ENCODE data around the gene KRT15. TPM values are rescaled to one million over a fixed set of nuclear protein-coding genes. Genes with fewer than 3 reads are reported as not detected.

KRT15 gene
- total RNA-seq, 1 donor from 2014 or later = not detected

- DNase-seq = no peak
- Histone ChIP-seq H3K27me3 (ENCODE audit: low read depth) (peaks cover 79% of the 10 kb centered on the region), H3K4me3 (peak overlapping the region; percentile 48), H3K4me1 (peaks cover 17% of the 10 kb centered on the region), H3K27ac (replicated peaks) (no peak overlapping the region), H3K9me3 (replicated peaks) (peaks cover 6% of the 10 kb centered on the region), H3K36me3 (no peaks in the 10 kb centered on the region)
- no peak for TF ChIP-seq CTCF (IDR thresholded peaks at IDR 0.05; ENCODE audit: borderline replicate concordance)
- intact Hi-C loops (cut with micrococcal nuclease) = no loop called here
Measured at GRCh38 chr17:41547921-41548843, 29.5 kb upstream of the KRT15 start.

- Histone ChIP-seq H3K4me1 (peaks cover 17% of the 10 kb centered on the region), H3K9me3 (replicated peaks) (peaks cover 6% of the 10 kb centered on the region), H3K27ac (replicated peaks) (no peak overlapping the region), H3K36me3 (no peaks in the 10 kb centered on the region), H3K27me3 (ENCODE audit: low read depth) (peaks cover 77% of the 10 kb centered on the region), H3K4me3 (no peak overlapping the region)
- no peak for TF ChIP-seq CTCF (IDR thresholded peaks at IDR 0.05; ENCODE audit: borderline replicate concordance)
- DNase-seq = no peak
- intact Hi-C loops (cut with micrococcal nuclease) = no loop called here
Measured at GRCh38 chr17:41547378-41547841, 28.7 kb upstream of the KRT15 start.

- DNase-seq = no peak
- Histone ChIP-seq H3K4me3 (no peak overlapping the region), H3K27me3 (ENCODE audit: low read depth) (peaks cover 76% of the 10 kb centered on the region), H3K9me3 (replicated peaks) (peaks cover 6% of the 10 kb centered on the region), H3K4me1 (peaks cover 17% of the 10 kb centered on the region), H3K27ac (replicated peaks) (no peak overlapping the region), H3K36me3 (no peaks in the 10 kb centered on the region)
- intact Hi-C loops (cut with micrococcal nuclease) = no loop called here
- no peak for TF ChIP-seq CTCF (IDR thresholded peaks at IDR 0.05; ENCODE audit: borderline replicate concordance)
Measured at GRCh38 chr17:41546819-41547218, 28.1 kb upstream of the KRT15 start.

GRCh38 chr17:41545829-41546410 is 27.2 kb upstream of the KRT15 start:
- H3K27me3 ChIP-seq (ENCODE audit: low read depth) = peaks cover 76% of the 10 kb centered on the region
- no peak overlapping the region for H3K4me3 ChIP-seq
- no peak for TF ChIP-seq CTCF (IDR thresholded peaks at IDR 0.05; ENCODE audit: borderline replicate concordance)
- no peaks in the 10 kb centered on the region for H3K36me3 ChIP-seq
- intact Hi-C loops (cut with micrococcal nuclease) = no loop called here
- peaks cover 6% of the 10 kb centered on the region for H3K9me3 ChIP-seq (replicated peaks)
- no peak for DNase-seq
- H3K27ac ChIP-seq (replicated peaks) = no peak overlapping the region
- peaks cover 17% of the 10 kb centered on the region for H3K4me1 ChIP-seq

- H3K4me1 ChIP-seq = peaks cover 17% of the 10 kb centered on the region
- peaks cover 75% of the 10 kb centered on the region for H3K27me3 ChIP-seq (ENCODE audit: low read depth)
- H3K36me3 ChIP-seq = no peaks in the 10 kb centered on the region
- H3K27ac ChIP-seq (replicated peaks) = no peak overlapping the region
- H3K9me3 ChIP-seq (replicated peaks) = peaks cover 6% of the 10 kb centered on the region
- no peak overlapping the region for H3K4me3 ChIP-seq
- no peak for TF ChIP-seq CTCF (IDR thresholded peaks at IDR 0.05; ENCODE audit: borderline replicate concordance)
- intact Hi-C loops (cut with micrococcal nuclease) = no loop called here
- DNase-seq = no peak
Measured at GRCh38 chr17:41544935-41545334, 26.2 kb upstream of the KRT15 start.

All from left ventricle myocardium inferior (tissue), 1 donor.